Tibial nerve (tissue), 4 donors: ENCODE measurements around the gene ADGRD1. TPM values are rescaled to one million over a fixed set of nuclear protein-coding genes. Genes with fewer than 3 reads are reported as not detected.
A peak's percentile ranks its signal among the peaks of the same experiment; 100 is the strongest.

Source experiments
- DNase-seq, 2 donors: peaks; one replicate each; pipeline ENCODE4 v3.0.0-alpha.2; 2019; ENCODE audit warnings: low spot score in 2 of 2
- H3K27ac ChIP-seq, 4 donors: fragments of 200-600 bp; sonication (generic) in 3 of 4; one replicate each; pipeline ENCODE4 v1.5.1; 2017 to 2019; ENCODE audit warnings: mild to moderate bottlenecking in 1 of 4
- H3K27me3 ChIP-seq, 2 donors: fragments of 200-600 bp; sonication (generic) in 1 of 2; one replicate each; pipeline versions ENCODE4 v1.5.1 to v1.6.0; 2017 to 2019
- H3K36me3 ChIP-seq, 3 donors: fragments of 200-600 bp; sonication (generic); one replicate each; pipeline ENCODE4 v1.5.1; 2018 to 2019
- H3K4me1 ChIP-seq, 4 donors: fragments of 200-600 bp; sonication (generic) in 3 of 4; one replicate each; pipeline ENCODE4 v1.5.1; 2017 to 2019
- H3K4me3 ChIP-seq, 4 donors: fragments of 200-600 bp; sonication (generic) in 3 of 4; one replicate each; pipeline ENCODE4 v1.5.1; 2017 to 2019; ENCODE audit warnings: mild to moderate bottlenecking in 1 of 4, moderate library complexity in 1 of 4
- H3K9me3 ChIP-seq, 4 donors: fragments of 200-600 bp; sonication (generic) in 3 of 4; one replicate each; pipeline ENCODE4 v1.5.1; 2017 to 2019
- EP300 ChIP-seq, 2 donors: sonication (generic); formaldehyde crosslinking; IDR thresholded peaks; one replicate each; pipeline ENCODE4 v1.6.1; 2017; ENCODE audit warnings: antibody characterized with exemption in 2 of 2, mild to moderate bottlenecking in 1 of 2
- POLR2A ChIP-seq, 2 donors: fragments of 450-650 bp; IDR thresholded peaks; one replicate each; pipeline ENCODE4 v1.6.1; 2017; ENCODE audit warnings: antibody characterized with exemption in 2 of 2, mild to moderate bottlenecking in 2 of 2, moderate library complexity in 2 of 2
- WGBS, 2 donors: methylation state at CpG; one replicate each; pipeline ENCODE4 v1.1.5; 2018; 5-methylcytosine and 5-hydroxymethylcytosine counted together
- total RNA-seq, 4 donors: library from RNA; depleted of rRNA; stranded (reverse); fragments of >200 nt; gene quantifications; one replicate each; pipeline ENCODE4 v1.1.0, GENCODE V29; 2016
- TF ChIP-seq, protein P1 (sequence below), 5 experiments: fragments of 200-600 bp in 3 of 5; fragments of 450-650 bp in 2 of 5; sonication (generic) in 3 of 5; IDR thresholded peaks; one replicate each; pipeline ENCODE4 v1.5.1; 2016 to 2019; ENCODE audit warnings: antibody characterized with exemption in 5 of 5, mild to moderate bottlenecking in 3 of 5, moderate library complexity in 2 of 5

ADGRD1 gene
- total RNA-seq, 4 donors from 2014 or later: 99.0 to 179 (median 125) TPM

DNA sequence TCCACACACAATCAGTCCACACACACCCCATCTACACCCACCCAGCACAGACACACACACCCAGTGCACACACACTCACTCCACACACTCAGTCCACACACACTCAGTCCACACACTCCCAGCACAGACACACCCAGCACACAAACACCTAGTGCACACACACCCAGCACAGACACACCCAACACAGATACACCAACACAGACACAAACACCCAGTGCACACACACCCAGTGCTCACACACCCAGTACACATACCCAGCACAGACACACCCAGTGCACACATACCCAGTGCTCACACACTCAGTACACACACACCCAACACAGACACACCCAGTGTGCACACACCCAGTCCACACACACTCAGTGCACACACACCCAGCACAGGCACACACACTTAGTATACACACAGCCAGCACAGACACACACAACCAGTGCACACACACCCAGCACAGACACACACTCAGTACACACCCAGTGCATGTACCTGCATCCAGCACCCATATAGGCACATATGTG is 63.8 kb downstream of the ADGRD1 start:
- Histone ChIP-seq H3K27me3 (no peaks in the 10 kb centered on the region), H3K27ac (no peak overlapping the region), H3K9me3 (peaks cover 0 to 3% (median 0%) of the 10 kb centered on the region in 4 donors), H3K4me1 (peaks cover 0 to 26% (median 0%) of the 10 kb centered on the region in 4 donors), H3K36me3 (peaks cover 0 to 32% (median 0%) of the 10 kb centered on the region in 3 donors), H3K4me3 (no peak overlapping the region)
- TF ChIP-seq EP300 (IDR thresholded peaks at IDR 0.05): no peak
- TF ChIP-seq, protein P1, sequence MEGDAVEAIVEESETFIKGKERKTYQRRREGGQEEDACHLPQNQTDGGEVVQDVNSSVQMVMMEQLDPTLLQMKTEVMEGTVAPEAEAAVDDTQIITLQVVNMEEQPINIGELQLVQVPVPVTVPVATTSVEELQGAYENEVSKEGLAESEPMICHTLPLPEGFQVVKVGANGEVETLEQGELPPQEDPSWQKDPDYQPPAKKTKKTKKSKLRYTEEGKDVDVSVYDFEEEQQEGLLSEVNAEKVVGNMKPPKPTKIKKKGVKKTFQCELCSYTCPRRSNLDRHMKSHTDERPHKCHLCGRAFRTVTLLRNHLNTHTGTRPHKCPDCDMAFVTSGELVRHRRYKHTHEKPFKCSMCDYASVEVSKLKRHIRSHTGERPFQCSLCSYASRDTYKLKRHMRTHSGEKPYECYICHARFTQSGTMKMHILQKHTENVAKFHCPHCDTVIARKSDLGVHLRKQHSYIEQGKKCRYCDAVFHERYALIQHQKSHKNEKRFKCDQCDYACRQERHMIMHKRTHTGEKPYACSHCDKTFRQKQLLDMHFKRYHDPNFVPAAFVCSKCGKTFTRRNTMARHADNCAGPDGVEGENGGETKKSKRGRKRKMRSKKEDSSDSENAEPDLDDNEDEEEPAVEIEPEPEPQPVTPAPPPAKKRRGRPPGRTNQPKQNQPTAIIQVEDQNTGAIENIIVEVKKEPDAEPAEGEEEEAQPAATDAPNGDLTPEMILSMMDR (IDR thresholded peaks at IDR 0.05): no peak
- TF ChIP-seq POLR2A (IDR thresholded peaks at IDR 0.05): no peak
- no peak for DNase-seq

DNA sequence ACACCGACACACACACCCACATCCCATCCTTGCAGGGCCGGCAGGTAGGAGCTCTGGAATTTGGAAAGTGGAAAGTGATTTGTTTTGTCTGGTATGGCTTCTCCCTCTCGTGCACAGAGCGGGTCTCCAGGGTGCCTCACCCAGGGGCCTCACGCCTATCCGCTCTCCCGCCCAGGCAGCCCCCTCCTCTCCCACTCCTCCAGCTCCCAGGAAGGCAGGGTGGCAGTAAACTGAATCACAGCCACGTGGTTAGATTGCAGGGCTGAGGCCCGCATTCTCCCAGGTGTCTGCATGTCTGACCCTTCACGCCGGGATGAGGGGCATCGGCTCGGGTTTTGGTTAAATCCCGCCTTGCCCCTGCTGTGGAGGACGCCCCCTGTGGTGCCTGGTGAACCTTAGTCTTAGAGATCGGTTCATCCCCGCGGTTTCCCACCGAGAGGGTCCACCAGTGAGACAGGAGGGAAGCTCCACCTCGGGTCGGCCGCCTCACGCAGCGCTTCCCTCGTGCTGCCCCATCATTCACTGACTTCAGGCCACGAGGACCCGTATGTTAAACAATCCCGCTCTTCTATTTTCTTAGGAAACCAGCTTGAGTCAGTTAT is 64.4 kb downstream of the ADGRD1 start:
- H3K9me3 ChIP-seq: peaks cover 0 to 3% (median 0%) of the 10 kb centered on the region in 4 donors
- DNase-seq: no peak
- peaks cover 0 to 32% (median 0%) of the 10 kb centered on the region in 3 donors for H3K36me3 ChIP-seq
- 74 to 78% methylated on average over 27 to 28 of the region's 28 CpGs for WGBS, 2 donors
- peak overlapping the region in 1 of 4 donors; percentile 22 for H3K27ac ChIP-seq
- H3K4me1 ChIP-seq: peaks cover 0 to 26% (median 0%) of the 10 kb centered on the region in 4 donors
- no peaks in the 10 kb centered on the region for H3K27me3 ChIP-seq
- no peak for TF ChIP-seq EP300 (IDR thresholded peaks at IDR 0.05)
- TF ChIP-seq, protein P1 (IDR thresholded peaks at IDR 0.05): no peak
- TF ChIP-seq POLR2A (IDR thresholded peaks at IDR 0.05): no peak
- H3K4me3 ChIP-seq: no peak overlapping the region

DNA sequence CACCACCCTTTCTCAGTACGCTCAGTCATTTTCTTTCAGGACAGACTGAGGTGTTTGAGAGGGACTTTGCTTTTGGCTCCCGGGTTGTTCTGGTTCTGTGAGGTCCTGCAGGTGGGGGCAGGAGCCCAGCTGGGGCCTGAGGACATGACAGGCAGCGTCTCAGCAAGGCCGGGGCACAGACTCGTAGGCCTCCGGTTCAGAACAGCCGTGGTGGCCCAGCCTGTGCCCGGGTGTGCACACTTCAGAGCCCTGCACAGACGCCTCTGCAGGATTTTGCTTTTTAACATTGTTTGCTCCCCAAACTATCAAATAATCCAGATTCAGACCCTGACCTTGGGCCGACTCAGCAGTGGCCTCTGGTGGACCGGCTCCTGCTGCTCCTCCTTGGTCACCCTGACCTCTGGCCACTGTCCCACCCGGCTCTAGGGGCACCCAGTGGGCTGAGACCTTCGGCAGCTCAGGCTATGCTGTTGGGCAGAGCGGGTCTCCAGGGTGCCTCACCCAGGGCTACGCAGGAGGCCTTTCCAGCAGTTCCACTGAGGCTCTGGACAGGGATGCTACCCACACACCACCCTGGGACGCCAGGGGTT is 65.2 kb downstream of the ADGRD1 start:
- H3K9me3 ChIP-seq: peaks cover 0 to 3% (median 0%) of the 10 kb centered on the region in 4 donors
- peaks cover 0 to 32% (median 0%) of the 10 kb centered on the region in 3 donors for H3K36me3 ChIP-seq
- peak overlapping the region in 1 of 4 donors; percentile 22 for H3K27ac ChIP-seq
- peaks cover 0 to 31% (median 0%) of the 10 kb centered on the region in 4 donors for H3K4me1 ChIP-seq
- TF ChIP-seq POLR2A (IDR thresholded peaks at IDR 0.05): no peak
- TF ChIP-seq, protein P1 (IDR thresholded peaks at IDR 0.05): no peak
- no peak for TF ChIP-seq EP300 (IDR thresholded peaks at IDR 0.05)
- WGBS, 2 donors: 66 to 74% methylated on average over 9 to 16 of the region's 16 CpGs
- no peak for DNase-seq
- H3K27me3 ChIP-seq: no peaks in the 10 kb centered on the region
- H3K4me3 ChIP-seq: no peak overlapping the region

DNA sequence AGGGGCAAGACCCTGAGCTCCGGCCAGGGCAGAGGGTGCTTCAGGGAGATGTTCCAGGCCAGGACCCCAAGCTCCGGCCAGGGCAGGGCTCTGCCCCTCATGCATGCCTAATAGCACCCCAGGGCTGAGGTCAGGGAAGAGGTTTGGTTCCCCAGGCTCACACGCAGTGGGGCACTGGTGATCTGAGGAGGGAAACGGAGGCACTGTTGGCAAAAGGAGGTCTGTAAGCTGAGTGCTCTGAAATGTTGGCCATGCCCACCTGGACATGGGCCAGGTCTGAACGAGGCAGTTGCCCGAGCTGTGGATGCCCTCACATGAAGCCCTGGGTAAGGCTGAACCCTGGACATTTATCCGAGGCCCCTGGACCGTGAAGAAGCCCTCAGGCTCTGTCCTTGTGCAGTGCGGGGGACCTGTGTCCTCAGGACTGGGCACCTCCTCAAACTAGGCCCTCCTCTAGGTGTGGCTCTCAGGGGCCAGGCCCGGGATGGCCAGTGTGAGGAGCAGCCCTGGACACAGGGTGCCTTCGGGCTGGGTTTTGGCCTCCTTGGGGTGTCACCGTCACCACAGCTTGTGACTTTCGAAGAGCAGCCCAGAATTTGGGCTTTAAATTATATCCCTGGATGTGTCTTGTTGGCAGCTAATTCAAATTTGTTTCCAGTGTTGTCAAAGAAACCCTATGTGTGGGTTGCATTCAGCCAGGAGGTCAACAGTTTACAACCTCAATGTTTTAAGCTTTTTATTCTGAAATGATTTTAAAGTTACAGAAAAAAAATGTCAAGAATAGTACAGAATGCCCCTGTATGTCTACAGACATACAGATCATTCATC is 66.8 kb downstream of the ADGRD1 start:
- Histone ChIP-seq H3K4me3 (no peak overlapping the region), H3K4me1 (peaks cover 0 to 45% (median 0%) of the 10 kb centered on the region in 4 donors), H3K9me3 (no peaks in the 10 kb centered on the region), H3K36me3 (peaks cover 0 to 15% (median 0%) of the 10 kb centered on the region in 3 donors), H3K27ac (peak overlapping the region in 1 of 4 donors; percentile 66), H3K27me3 (no peaks in the 10 kb centered on the region)
- TF ChIP-seq, protein P1 (IDR thresholded peaks at IDR 0.05): no peak
- TF ChIP-seq EP300 (IDR thresholded peaks at IDR 0.05): no peak
- TF ChIP-seq POLR2A (IDR thresholded peaks at IDR 0.05): no peak
- 55 to 62% methylated on average over 7 to 9 of the region's 13 CpGs for WGBS, 2 donors
- DNase-seq: no peak
